H9 (cell line): ENCODE data around the gene TP53BP2. TPM values are rescaled to one million over a fixed set of nuclear protein-coding genes. Genes with fewer than 3 reads are reported as not detected.

Experiments
- DNase-seq: peaks from one replicate; pipeline ENCODE4 v3.0.0-alpha.2; 2017
- H2AFZ ChIP-seq: one replicate; pipeline ENCODE4 v1.6.1; 2013; ENCODE audit warnings: mild to moderate bottlenecking, low read length, control low read depth, moderate library complexity
- H2AK5ac ChIP-seq: 2 replicates; pipeline ENCODE4 v1.6.1; 2013; ENCODE audit warnings: low read length, control low read depth, mixed read lengths; ENCODE audit not compliant: insufficient read length
- H2BK120ac ChIP-seq: one replicate; pipeline ENCODE4 v1.6.1; 2013; ENCODE audit warnings: low read depth, mild to moderate bottlenecking, low read length, control low read depth, inconsistent platforms; ENCODE audit not compliant: poor library complexity, severe bottlenecking
- H2BK12ac ChIP-seq: 2 replicates; pipeline ENCODE4 v1.6.1; 2013; ENCODE audit warnings: low read length, control low read depth, mixed read lengths, low read depth; ENCODE audit not compliant: insufficient read length
- H2BK15ac ChIP-seq: 2 replicates; pipeline ENCODE4 v1.6.1; 2013; ENCODE audit warnings: low read depth, low read length, control low read depth
- H2BK20ac ChIP-seq: one replicate; pipeline ENCODE4 v1.6.1; 2013; ENCODE audit warnings: low read depth, mild to moderate bottlenecking, low read length, control low read depth, inconsistent platforms; ENCODE audit not compliant: poor library complexity, severe bottlenecking
- H2BK5ac ChIP-seq: 2 replicates; pipeline ENCODE4 v1.6.1; 2013; ENCODE audit warnings: low read length, control low read depth, mixed read lengths; ENCODE audit not compliant: insufficient read length
- H3K14ac ChIP-seq: 2 replicates; pipeline ENCODE4 v1.6.1; 2013; ENCODE audit warnings: low read length, control low read depth; ENCODE audit not compliant: insufficient read depth
- H3K18ac ChIP-seq: 2 replicates; pipeline ENCODE4 v1.6.1; 2013; ENCODE audit warnings: low read depth, mild to moderate bottlenecking, mixed read lengths, low read length, control low read depth; ENCODE audit not compliant: insufficient read length
- H3K23ac ChIP-seq: 2 replicates; pipeline ENCODE4 v1.6.1; 2013; ENCODE audit warnings: low read length, control low read depth, mixed read lengths, low read depth; ENCODE audit not compliant: insufficient read length
- H3K23me2 ChIP-seq: 2 replicates; pipeline ENCODE4 v1.6.1; 2013; ENCODE audit warnings: low read depth, mild to moderate bottlenecking, mixed read lengths, low read length, control low read depth; ENCODE audit not compliant: insufficient read length, poor library complexity, severe bottlenecking
- H3K27ac ChIP-seq: 2 replicates; pipeline ENCODE4 v1.5.1; 2013; ENCODE audit warnings: low read length, control low read depth, mixed read lengths, low read depth; ENCODE audit not compliant: insufficient read length
- H3K27me3 ChIP-seq: 2 replicates; pipeline ENCODE4 v1.6.1; 2013; ENCODE audit warnings: low read length, control low read depth, inconsistent platforms; ENCODE audit not compliant: insufficient read depth
- H3K4ac ChIP-seq: 2 replicates; pipeline ENCODE4 v1.6.1; 2013; ENCODE audit warnings: low read depth, mild to moderate bottlenecking, control low read depth, inconsistent platforms, low read length, moderate library complexity
- H3K4me1 ChIP-seq: 2 replicates; pipeline ENCODE4 v1.6.1; 2013; ENCODE audit warnings: low read length, control low read depth, inconsistent platforms; ENCODE audit not compliant: insufficient read depth
- H3K4me2 ChIP-seq: 2 replicates; pipeline ENCODE4 v1.6.1; 2013; ENCODE audit warnings: low read length, control low read depth, mixed read lengths; ENCODE audit not compliant: insufficient read length, insufficient read depth
- H3K56ac ChIP-seq: 2 replicates; pipeline ENCODE4 v1.6.1; 2013; ENCODE audit warnings: low read depth, mild to moderate bottlenecking, mixed read lengths, low read length, control low read depth; ENCODE audit not compliant: insufficient read length
- H3K79me1 ChIP-seq: 2 replicates; pipeline ENCODE4 v1.6.1; 2013; ENCODE audit warnings: low read depth, mild to moderate bottlenecking, moderate library complexity, low read length, control low read depth, inconsistent platforms; ENCODE audit not compliant: insufficient read depth, poor library complexity, severe bottlenecking
- H3K79me2 ChIP-seq: 2 replicates; pipeline ENCODE4 v1.6.1; 2013; ENCODE audit warnings: low read length, control low read depth, inconsistent platforms; ENCODE audit not compliant: insufficient read depth
- H3K9ac ChIP-seq: 2 replicates; pipeline ENCODE4 v1.6.1; 2013; ENCODE audit warnings: low read length, control low read depth, mixed read lengths; ENCODE audit not compliant: insufficient read length; ENCODE audit errors: extremely low read depth
- H3K9me3 ChIP-seq: one replicate; pipeline ENCODE4 v1.6.1; 2013; ENCODE audit warnings: low read depth, low read length, inconsistent platforms; ENCODE audit not compliant: control insufficient read depth
- H3T11ph ChIP-seq: one replicate; pipeline ENCODE4 v1.6.1; 2013; ENCODE audit warnings: mild to moderate bottlenecking, low read length, control low read depth, inconsistent platforms
- H4K20me1 ChIP-seq: one replicate; pipeline ENCODE4 v1.6.1; 2013; ENCODE audit not compliant: control insufficient read depth, insufficient read length, insufficient read depth
- H4K5ac ChIP-seq: 2 replicates; pipeline ENCODE4 v1.6.1; 2013; ENCODE audit warnings: low read depth, mild to moderate bottlenecking, mixed read lengths, low read length, control low read depth; ENCODE audit not compliant: insufficient read length
- H4K8ac ChIP-seq: replicated peaks from 2 replicates; pipeline ENCODE4 v1.6.1; 2013; ENCODE audit warnings: low read length, control low read depth, mixed read lengths, low read depth; ENCODE audit not compliant: insufficient read length
- H4K91ac ChIP-seq: 2 replicates; pipeline ENCODE4 v1.6.1; 2013; ENCODE audit warnings: low read depth, mild to moderate bottlenecking, moderate library complexity, mixed read lengths, low read length, control low read depth; ENCODE audit not compliant: insufficient read length
- H3K27ac Mint-ChIP-seq, 3 experiments: 2 replicates in 2 of 3; 3 replicates in 1 of 3; pipeline ENCODE4 v1.8.0; 2020 to 2021; ENCODE audit warnings: mixed read lengths in 3 of 3, mild to moderate bottlenecking in 1 of 3, moderate library complexity in 1 of 3
- H3K27me3 Mint-ChIP-seq: 2 replicates; pipeline ENCODE4 v1.8.0; 2021; ENCODE audit warnings: low read depth, mild to moderate bottlenecking, moderate library complexity, mixed read lengths
- H3K36me3 Mint-ChIP-seq, 3 experiments: 2 replicates in 2 of 3; 3 replicates in 1 of 3; pipeline ENCODE4 v1.8.0; 2020 to 2021; ENCODE audit warnings: low read depth in 3 of 3, mixed read lengths in 3 of 3; ENCODE audit not compliant: insufficient read depth in 1 of 3
- H3K4me1 Mint-ChIP-seq, 2 experiments: 2 replicates each; pipeline ENCODE4 v1.8.0; 2020; ENCODE audit warnings: mixed read lengths in 2 of 2
- H3K4me3 Mint-ChIP-seq, 2 experiments: 2 replicates in 1 of 2; 3 replicates in 1 of 2; pipeline ENCODE4 v1.8.0; 2020 to 2021; ENCODE audit warnings: mild to moderate bottlenecking in 2 of 2, mixed read lengths in 2 of 2, moderate library complexity in 1 of 2
- H3K9me3 Mint-ChIP-seq, 2 experiments: 2 replicates in 1 of 2; 3 replicates in 1 of 2; pipeline ENCODE4 v1.8.0; 2020; ENCODE audit warnings: mild to moderate bottlenecking in 2 of 2, mixed read lengths in 2 of 2, moderate library complexity in 1 of 2
- CTCF ChIP-seq: fragments of 200-600 bp; sonication (generic); conservative IDR thresholded peaks from 3 replicates; pipeline ENCODE4 v1.8.0; 2021; ENCODE audit warnings: antibody characterized with exemption, mild to moderate bottlenecking
- WGBS: extraction: QIAGEN DNeasy Blood & Tissue Kit; methylation state at CpG from one replicate; pipeline ENCODE4 v1.1.7; 2013; ENCODE audit warnings: missing lambda C conversion rate, low lambda C conversion rate, mixed read lengths; ENCODE audit not compliant: insufficient read length; ENCODE audit errors: extremely low coverage; 5-methylcytosine and 5-hydroxymethylcytosine counted together
- total RNA-seq: library from RNA; stranded (reverse); gene quantifications from 2 replicates; pipeline ENCODE4 v1.2.1, GENCODE V29; 2021

TP53BP2 gene
- total RNA-seq, 1 experiment from 2014 or later, result 49.7 TPM

GRCh38 chr1:223844787-223845036 lies 1.0 kb downstream of the TP53BP2 start:
- Histone ChIP-seq H3K27me3 (no peaks in the 10 kb centered on the region), H3K27ac (no peak overlapping the region), H3K14ac (no peak overlapping the region), H3K4me2 (peak overlapping the region; percentile 77), H2AK5ac (no peak overlapping the region), H3K18ac (no peak overlapping the region), H2BK20ac (no peak overlapping the region), H4K91ac (no peak overlapping the region), H3K23ac (no peak overlapping the region), H2BK120ac (no peak overlapping the region), H3K56ac (no peak overlapping the region), H3T11ph (no peak overlapping the region), H2BK12ac (no peak overlapping the region), H3K79me2 (peaks cover 18% of the 10 kb centered on the region), H4K20me1 (no peaks in the 10 kb centered on the region), H4K5ac (no peak overlapping the region), H3K23me2 (peaks cover 10% of the 10 kb centered on the region), H4K8ac (no peak overlapping the region), H2AFZ (no peak overlapping the region), H3K4me1 (no peaks in the 10 kb centered on the region), H3K4ac (no peak overlapping the region), H2BK5ac (no peak overlapping the region), H3K79me1 (no peaks in the 10 kb centered on the region), H3K9me3 (no peaks in the 10 kb centered on the region), H3K9ac (peak overlapping the region; percentile 43), H2BK15ac (no peak overlapping the region)
- peak overlapping the region; percentile 92 to 96 for H3K4me3 Mint-ChIP-seq
- peaks cover 29 to 30% of the 10 kb centered on the region in 2 experiments for H3K4me1 Mint-ChIP-seq
- no peak for TF ChIP-seq CTCF
- H3K36me3 Mint-ChIP-seq, result peaks cover 0 to 5% (median 5%) of the 10 kb centered on the region in 3 experiments; a peak in 5 of 7 replicates
- H3K27ac Mint-ChIP-seq, result peak overlapping the region; percentile 86 to 97 (median 86)
- no CpG with 5 or more reads among the region's 9 CpGs for WGBS
- no peak for DNase-seq
- no peaks in the 10 kb centered on the region; a peak in 1 of 5 replicates for H3K9me3 Mint-ChIP-seq
- no peaks in the 10 kb centered on the region for H3K27me3 Mint-ChIP-seq
